Right ventricle myocardium superior (tissue), 1 donor: Measurements from ENCODE around the gene TMEM223. TPM values are rescaled to one million over a fixed set of nuclear protein-coding genes. Genes with fewer than 3 reads are reported as not detected.

Experiments used
- ATAC-seq: fragments of 200-7000 bp; cut with Tn5 transposase; one replicate; pipeline ENCODE4 v1.9.1; 2020; ENCODE audit warnings: mild to moderate bottlenecking; ENCODE audit not compliant: poor library complexity
- DNase-seq: peaks from one replicate; pipeline ENCODE4 v3.0.0-alpha.2; 2020
- intact Hi-C: fragments of 100-400 bp; cut with DNase I; formaldehyde crosslinking; loops from one replicate; pipeline ENCODE4 v1.11.2; 2022
- total RNA-seq: library from RNA; stranded (reverse); fragmentation: NEBNext Ultra II Directional; extraction: Animal tissue kit (Norgen Biotek cat#: 25700); gene quantifications from one replicate; pipeline ENCODE4 v1.2.1, GENCODE V29; 2021
- donor health status: DM: no; HTN: yes; CAD: no; lungs with severe emphysema.

Gene TMEM223
- total RNA-seq, 1 donor from 2014 or later: 17.4 TPM

- ATAC-seq (peak; percentile 95), DNase-seq (peak; percentile 97)
- intact Hi-C loops: no loop called here
Measured at GRCh38 chr11:62805076-62805892, 13.5 kb upstream of the TMEM223 start, which contains the start of gene NXF1. Gene NXF1 (minus strand): TSS chr11:62805440. CDS start chr11:62805356, 84 bp downstream.

- ATAC-seq: peak; percentile 1
- DNase-seq: no peak
- intact Hi-C loops: no loop called here
Measured at GRCh38 chr11:62804310-62805075, 12.7 kb upstream of the TMEM223 start.

GRCh38 chr11:62801071-62801470 lies 9.3 kb upstream of the TMEM223 start:
- ATAC-seq (no peak), DNase-seq (no peak)
- intact Hi-C loops: no loop called here

- intact Hi-C loops: no loop called here
- no peak for DNase-seq
- no peak for ATAC-seq
Measured at GRCh38 chr11:62799486-62799885, 7.7 kb upstream of the TMEM223 start.

GRCh38 chr11:62796281-62796680 lies 4.5 kb upstream of the TMEM223 start:
- peak; percentile 10 for DNase-seq
- intact Hi-C loops: no loop called here

GRCh38 chr11:62794201-62794775 lies 2.5 kb upstream of the TMEM223 start:
- intact Hi-C loops: loop anchor here (2.0 kb wide), 1 partner anchor 37 kb away; no protein-coding TSS in a partner anchor
- ATAC-seq: no peak
- peak; percentile 4 for DNase-seq

More at GRCh38 chr11:62796281-62796680, 4.5 kb upstream of the TMEM223 start:
- ATAC-seq: no peak

- ATAC-seq: peak; percentile 47
- intact Hi-C loops: no loop called here
- peak; percentile 72 for DNase-seq
Measured at GRCh38 chr11:62792202-62792575, 383 bp upstream of the TMEM223 start.

- DNase-seq (no peak), ATAC-seq (no peak)
- intact Hi-C loops: no loop called here
Measured at GRCh38 chr11:62789576-62789975, 2.2 kb downstream of the TMEM223 start.

GRCh38 chr11:62788991-62789390 lies 2.8 kb downstream of the TMEM223 start:
- ATAC-seq (no peak), DNase-seq (no peak)
- intact Hi-C loops: no loop called here

- DNase-seq: peak; percentile 98
- intact Hi-C loops: no loop called here
- peak; percentile 87 for ATAC-seq
Measured at GRCh38 chr11:62787005-62787759, 4.6 kb downstream of the TMEM223 start, which contains the start of gene TMEM179B. Gene TMEM179B (plus strand): TSS chr11:62787402. CDS start chr11:62787432, 30 bp downstream.

GRCh38 chr11:62786318-62787004 lies 5.3 kb downstream of the TMEM223 start:
- peak; percentile 88 for ATAC-seq
- intact Hi-C loops: loop anchor here (1.0 kb wide), 1 partner anchor 76 kb away; no protein-coding TSS in a partner anchor
- peak; percentile 93 for DNase-seq

- intact Hi-C loops: no loop called here
- DNase-seq: no peak
- ATAC-seq: no peak
Measured at GRCh38 chr11:62782753-62783152, 9.1 kb downstream of the TMEM223 start.

GRCh38 chr11:62778441-62778840 lies 13.4 kb downstream of the TMEM223 start:
- DNase-seq (no peak), ATAC-seq (no peak)
- intact Hi-C loops: no loop called here

GRCh38 chr11:62777389-62777788 lies 14.4 kb downstream of the TMEM223 start:
- DNase-seq (no peak), ATAC-seq (no peak)
- intact Hi-C loops: no loop called here

GRCh38 chr11:62775646-62776045 lies 16.2 kb downstream of the TMEM223 start:
- no peak for ATAC-seq
- intact Hi-C loops: no loop called here
- DNase-seq: no peak

GRCh38 chr11:62774407-62774806 lies 17.4 kb downstream of the TMEM223 start:
- DNase-seq: no peak
- intact Hi-C loops: no loop called here
- no peak for ATAC-seq

- DNase-seq: peak; percentile 99
- ATAC-seq: peak; percentile 98
- intact Hi-C loops: no loop called here
Measured at GRCh38 chr11:62771144-62772021, 20.4 kb downstream of the TMEM223 start, which contains the start of gene TAF6L. Gene TAF6L (plus strand): TSS chr11:62771396. CDS start chr11:62775784, 4,388 bp downstream.
